Stimulated activated CD8-positive, alpha-beta memory T cell treated with anti-CD3 and anti-CD28 coated beads, Interleukin-7, amount 100 ng/mL, for 1 hour (primary cell): ENCODE results near the gene DNAJC10.
A peak's percentile ranks its signal among the peaks of the same experiment; 100 is the strongest.
"Not testable (repeated sequence)": the region's sequence is repeated elsewhere in the genome, so short reads cannot be mapped to it uniquely, and the experiment has no call there.

Experiments used
- DNase-seq, 2 donors: peaks; one replicate each; pipeline ENCODE4 v3.0.0-alpha.2; 2020; ENCODE audit warnings: low read depth in 2 of 2

Gene DNAJC10, protein sequence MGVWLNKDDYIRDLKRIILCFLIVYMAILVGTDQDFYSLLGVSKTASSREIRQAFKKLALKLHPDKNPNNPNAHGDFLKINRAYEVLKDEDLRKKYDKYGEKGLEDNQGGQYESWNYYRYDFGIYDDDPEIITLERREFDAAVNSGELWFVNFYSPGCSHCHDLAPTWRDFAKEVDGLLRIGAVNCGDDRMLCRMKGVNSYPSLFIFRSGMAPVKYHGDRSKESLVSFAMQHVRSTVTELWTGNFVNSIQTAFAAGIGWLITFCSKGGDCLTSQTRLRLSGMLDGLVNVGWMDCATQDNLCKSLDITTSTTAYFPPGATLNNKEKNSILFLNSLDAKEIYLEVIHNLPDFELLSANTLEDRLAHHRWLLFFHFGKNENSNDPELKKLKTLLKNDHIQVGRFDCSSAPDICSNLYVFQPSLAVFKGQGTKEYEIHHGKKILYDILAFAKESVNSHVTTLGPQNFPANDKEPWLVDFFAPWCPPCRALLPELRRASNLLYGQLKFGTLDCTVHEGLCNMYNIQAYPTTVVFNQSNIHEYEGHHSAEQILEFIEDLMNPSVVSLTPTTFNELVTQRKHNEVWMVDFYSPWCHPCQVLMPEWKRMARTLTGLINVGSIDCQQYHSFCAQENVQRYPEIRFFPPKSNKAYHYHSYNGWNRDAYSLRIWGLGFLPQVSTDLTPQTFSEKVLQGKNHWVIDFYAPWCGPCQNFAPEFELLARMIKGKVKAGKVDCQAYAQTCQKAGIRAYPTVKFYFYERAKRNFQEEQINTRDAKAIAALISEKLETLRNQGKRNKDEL

DNA sequence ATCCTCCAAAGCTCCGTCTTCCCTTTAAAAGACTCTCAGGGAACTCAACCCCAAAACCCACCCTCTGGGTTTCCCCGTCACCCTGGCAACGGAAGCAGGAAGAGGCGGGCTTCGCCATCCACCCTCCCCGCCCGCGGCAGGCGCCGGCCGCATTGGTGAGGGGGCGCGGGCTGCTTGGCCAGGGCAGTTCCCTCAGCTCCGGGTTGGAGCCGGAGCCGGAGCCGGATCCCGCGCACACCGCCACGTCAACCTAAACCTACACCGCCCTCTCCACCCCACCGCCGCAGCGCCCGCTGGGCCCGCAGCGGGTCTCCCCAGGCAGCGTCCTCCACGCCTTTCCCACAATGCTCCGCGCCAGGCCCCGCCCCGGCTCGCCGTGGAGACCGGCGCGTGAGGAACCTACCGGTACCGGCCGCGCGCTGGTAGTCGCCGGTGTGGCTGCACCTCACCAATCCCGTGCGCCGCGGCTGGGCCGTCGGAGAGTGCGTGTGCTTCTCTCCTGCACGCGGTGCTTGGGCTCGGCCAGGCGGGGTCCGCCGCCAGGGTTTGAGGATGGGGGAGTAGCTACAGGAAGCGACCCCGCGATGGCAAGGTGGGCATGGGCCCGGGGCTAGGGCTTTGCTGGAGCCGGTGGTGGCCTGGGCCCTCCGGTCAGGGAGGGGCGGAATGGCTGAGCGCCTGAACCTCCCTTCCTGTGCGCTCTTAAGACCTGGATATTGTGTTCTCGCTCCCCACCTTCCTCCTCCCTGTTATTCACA, at the start of gene DNAJC10:
DNAJC10 (plus strand) TSS at position 366 of the 758 bp plus-strand sequence. CDS start 1,830 bp downstream, outside the sequence.
- peak; percentile 69 to 71 for DNase-seq

DNA sequence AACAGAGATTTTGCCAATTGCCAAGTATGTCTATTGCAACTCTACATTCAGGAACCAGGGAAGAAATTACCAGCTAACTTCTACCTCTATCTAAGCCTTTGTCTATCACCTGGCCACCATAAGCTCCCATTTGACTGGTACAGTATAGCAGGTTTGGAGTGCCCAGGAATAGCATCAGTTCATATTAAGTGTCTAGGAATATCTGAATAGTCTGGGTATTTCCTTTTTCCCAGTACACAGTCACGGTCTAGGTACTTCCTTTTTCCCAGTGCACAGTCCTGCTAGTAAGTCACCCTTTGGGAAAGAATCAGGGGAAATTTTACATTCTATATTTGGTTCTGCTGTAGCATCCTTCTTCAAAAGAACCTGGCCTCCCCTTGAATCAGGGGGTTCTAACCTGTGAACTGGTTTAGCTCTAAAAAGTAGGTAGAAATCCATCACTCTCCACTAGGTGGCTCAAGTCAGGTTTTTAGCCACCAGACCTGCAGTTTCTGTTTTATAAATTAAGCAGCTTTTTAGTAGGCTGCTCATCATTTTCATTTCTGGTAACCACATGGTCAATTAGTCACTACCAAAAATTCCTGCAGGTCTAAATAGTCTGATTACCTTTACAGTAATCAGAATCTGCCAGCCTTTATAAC, 49.3 kb upstream of the DNAJC10 start:
- DNase-seq = no peak

DNA sequence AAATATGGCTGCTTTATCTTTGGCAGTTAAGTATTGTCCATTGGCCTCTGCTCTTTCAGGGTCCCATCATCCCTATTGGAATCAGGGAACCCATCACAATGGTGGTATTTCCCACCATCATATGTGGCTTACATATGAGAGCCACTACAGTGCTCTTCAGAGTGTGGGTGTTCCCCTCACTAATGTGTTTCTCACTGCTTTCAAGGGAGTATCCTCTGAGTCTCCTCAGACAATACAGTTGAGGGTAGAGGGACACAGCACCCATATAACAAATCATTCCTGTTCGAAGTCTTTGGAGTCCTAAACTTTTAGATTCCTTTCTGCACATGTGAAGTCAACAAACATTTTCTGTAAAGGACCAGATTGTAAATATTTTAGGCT, 48.8 kb upstream of the DNAJC10 start:
- no peak for DNase-seq

DNA sequence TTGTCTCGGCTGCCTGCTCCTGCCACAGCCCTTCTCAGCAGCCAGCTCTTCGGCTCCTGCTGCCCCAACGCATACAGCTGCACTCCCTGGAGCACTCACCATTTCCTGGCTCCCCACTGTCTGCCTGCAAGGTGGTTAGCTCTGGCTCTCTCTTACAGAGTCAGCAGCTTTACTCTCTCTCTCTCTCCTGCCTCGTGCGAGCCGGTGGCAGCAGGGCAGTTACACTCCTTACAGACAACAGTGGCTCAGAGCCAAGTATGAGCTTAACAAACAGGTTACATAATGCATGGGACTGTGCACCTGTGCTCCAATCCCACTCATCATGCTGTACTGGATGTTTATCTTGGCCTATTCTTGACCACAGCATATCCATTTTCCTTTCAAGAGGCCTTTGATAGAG, 47.4 kb upstream of the DNAJC10 start:
- no peak for DNase-seq

DNA sequence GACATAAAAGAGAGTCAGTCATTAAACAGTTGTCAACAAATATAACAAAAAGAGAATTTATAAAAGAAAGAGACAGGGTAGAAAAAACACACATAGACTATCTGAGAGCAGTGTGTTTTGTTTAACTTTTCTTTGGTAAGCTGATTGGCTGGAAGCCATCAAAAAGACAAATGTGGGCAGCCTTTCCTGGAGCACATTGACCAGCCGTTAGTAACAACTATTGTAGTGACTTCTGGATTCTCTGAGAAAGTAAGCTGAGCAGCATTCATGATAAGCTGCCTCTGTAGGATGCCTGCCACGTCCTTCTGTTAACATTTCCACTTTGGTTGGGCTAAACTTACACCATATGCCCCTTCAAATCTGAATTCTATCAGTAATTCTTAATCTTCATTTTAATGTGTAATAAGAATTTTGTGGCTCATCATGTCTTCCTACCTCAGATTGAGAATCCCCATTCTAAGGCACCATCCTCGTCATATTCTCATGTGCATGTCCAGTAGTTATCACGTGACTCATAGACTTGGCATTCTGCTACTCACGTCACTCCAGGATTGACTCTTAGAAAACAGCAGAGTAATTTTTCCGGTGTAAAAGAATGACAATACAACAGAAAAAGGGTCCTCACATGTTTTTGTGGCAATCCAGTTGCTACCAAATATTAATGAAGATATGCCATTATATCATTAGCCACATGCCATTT, 43.4 kb upstream of the DNAJC10 start:
- no peak for DNase-seq

DNA sequence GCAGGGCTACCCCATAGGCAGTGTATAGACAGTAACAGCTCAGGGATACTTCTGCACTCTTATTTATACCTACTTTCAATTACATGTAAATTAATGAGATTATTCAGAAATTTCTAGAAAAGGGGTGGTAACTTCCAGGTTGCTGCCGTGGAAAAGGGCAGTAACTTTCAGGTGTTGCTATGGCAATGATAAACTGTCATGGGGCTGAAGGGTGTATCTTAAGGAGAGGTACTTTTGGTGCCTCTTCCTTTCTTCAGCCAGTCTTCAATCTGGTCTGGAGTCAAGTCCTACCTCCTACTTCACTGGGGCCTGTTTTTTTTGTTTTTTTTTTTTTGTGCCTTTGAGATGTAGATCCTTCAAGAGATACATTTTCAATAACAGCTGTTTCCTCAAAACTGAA, 35.2 kb upstream of the DNAJC10 start:
- no peak for DNase-seq

DNA sequence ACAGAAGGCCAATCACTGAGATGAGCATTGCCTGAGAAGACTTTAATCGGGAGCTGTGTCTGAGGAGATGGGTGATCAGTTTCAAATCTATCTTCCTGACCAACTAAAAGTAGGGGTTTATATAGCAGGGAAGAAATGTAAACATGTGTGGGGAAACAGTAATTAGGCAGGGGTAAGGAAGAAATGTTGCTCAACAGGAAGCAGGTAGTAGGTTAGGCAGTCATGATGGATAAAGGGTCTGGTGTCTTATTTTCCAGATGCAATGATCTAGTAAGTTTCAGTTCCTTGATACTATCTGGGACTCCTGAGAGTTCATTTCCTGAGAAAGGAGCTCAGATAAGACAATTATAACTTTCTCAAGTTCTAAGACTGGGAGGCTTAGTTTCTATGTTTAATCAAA, 33.8 kb upstream of the DNAJC10 start:
- no peak for DNase-seq

DNA sequence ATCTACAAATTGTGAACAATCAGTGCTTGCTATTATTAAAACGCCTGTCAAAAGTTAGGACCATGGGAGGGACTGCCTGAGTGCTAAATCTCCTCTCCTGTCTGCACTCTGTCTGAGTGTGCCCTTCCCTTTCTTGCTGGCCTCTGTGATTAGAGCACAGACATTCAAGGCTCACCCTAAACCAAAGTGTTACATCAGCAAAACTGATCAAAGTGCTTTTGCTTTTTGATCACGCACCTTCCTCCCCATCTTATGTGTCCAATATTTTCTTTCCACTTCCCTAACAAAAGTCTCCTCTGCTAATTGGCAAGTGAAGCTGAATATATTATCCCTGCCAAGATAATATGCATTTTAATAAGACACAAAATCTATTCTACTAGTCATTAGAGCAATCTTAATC, 30.5 kb upstream of the DNAJC10 start:
- DNase-seq = no peak

DNA sequence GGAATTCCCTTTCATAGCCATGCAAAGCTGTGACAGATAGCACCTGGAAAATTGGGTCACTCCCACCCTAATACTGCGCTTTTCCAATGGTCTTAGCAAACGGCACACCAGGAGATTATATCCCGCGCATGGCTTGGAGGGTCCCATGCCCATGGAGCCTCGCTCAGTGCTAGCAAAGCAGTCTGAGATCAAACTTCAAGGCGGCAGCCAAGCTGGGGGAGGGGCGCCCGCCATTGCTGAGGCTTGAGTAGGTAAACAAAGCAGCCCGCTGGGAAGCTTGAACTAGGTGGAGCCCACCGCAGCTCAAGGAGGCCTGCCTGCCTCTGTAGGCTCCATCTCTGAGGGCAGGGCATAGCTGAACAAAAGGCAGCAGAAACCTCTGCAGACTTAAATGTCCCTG, 29.3 kb upstream of the DNAJC10 start:
- not testable (repeated sequence) for DNase-seq

DNA sequence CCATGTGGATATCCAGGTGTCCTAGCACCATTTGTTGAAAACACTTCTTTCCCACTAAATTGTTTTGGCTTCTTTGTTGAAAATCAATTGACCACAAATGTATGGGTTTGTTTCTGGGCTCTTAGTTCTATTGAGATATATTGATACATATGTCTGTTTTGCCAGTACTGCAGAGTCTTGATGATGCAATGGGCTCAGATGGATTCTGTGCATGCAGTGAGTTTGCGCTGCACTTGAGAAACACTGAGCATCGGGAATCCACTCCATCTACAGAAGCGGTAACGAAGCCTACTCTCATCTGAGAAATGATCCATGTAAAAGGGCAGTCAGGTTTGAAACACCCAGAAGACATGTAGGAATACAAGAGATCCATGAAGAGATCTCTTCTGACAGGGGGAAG, 21.9 kb upstream of the DNAJC10 start:
- no peak for DNase-seq

DNA sequence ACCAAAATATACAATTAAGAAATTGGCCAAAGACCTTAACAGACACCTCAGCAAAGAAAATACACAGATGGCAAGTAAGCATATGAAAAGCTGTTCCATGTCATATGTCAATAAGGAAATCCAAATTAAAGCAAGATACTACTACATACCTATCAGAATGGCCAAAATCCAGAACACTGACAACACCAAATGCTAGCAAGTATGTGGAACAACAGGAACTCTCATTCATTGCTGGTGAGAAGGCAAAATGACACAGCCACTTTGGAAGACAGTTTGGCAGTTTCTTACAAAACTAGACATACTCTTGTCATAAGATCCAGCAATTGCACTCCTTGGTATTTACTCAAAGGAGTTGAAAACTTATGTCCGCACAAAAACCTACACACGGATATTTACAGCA, 20.3 kb upstream of the DNAJC10 start:
- DNase-seq = no peak

DNA sequence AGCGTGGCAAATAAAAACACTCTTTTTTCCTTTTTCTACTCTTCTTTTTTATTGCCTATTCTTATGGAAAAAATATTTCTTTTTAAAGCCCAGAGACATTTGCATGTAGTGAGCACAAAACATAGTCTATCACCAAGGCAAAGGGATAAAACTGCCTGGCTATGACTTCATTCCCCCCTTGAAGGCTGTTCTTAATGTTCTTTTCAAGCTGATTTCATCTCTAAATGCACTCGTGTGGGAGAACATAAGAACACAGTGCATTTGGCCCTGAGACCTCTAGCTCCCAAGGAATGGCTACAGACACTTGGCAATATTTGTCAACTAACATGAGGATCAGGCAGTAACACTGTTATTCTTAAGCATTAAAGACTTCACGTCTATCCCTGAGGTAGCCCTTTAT, 17.4 kb upstream of the DNAJC10 start:
- no peak for DNase-seq

DNA sequence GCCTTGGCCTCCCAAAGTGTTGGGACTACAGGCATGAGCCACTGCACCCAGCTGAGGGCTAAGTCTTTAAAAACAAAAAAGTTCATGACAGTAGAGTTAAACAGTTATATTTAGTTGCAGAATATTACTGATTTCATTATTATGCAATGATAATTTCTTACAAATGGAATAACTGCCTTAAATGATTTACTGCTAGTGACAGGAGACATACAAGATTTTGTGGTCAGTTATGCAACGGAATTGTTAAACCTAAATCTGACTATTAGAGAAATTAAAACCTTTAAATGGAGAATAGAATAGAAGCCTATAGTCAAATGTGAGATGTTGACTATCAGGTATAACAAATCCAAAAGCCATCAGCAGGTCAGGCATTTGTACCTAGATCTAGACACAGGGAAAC, 10.3 kb upstream of the DNAJC10 start:
- DNase-seq = no peak

DNA sequence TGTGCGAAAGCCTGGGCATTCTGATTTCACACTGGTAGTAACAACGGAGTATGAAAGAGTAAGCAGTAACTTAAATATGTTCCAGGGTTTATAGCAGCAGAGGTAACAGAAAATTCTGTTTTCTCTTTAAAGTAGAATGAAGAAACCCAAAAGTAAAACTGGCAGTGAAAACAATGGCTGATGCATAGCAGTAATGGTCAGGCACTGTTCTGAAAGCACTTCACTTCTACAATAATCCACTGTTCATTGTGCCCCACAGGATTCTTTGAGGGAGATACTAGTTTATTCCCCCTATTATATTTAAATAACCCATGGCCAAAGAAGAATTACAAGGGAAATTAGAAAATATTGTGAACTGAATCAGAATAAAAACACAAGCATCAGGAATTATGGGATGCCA, 9.3 kb upstream of the DNAJC10 start:
- DNase-seq = no peak

DNA sequence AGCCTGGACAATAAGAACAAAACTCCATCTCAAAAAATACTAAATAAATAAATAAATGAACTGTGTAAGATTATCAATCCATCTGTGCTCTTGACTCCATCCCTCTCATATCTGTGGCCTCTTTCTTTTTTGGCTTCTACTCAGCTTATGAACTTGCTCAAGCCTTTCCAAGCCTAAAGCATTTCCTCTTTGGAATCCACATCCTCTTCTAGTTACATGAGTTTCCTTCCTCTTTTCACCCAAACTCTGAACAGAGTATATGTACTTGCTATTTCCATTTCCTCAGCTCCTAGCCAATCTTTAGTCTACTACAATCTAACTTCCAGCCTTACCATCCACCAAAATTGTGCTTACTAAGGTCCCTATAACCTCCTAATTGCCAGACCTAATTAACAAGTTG, 2.5 kb upstream of the DNAJC10 start:
- DNase-seq = no peak

DNA sequence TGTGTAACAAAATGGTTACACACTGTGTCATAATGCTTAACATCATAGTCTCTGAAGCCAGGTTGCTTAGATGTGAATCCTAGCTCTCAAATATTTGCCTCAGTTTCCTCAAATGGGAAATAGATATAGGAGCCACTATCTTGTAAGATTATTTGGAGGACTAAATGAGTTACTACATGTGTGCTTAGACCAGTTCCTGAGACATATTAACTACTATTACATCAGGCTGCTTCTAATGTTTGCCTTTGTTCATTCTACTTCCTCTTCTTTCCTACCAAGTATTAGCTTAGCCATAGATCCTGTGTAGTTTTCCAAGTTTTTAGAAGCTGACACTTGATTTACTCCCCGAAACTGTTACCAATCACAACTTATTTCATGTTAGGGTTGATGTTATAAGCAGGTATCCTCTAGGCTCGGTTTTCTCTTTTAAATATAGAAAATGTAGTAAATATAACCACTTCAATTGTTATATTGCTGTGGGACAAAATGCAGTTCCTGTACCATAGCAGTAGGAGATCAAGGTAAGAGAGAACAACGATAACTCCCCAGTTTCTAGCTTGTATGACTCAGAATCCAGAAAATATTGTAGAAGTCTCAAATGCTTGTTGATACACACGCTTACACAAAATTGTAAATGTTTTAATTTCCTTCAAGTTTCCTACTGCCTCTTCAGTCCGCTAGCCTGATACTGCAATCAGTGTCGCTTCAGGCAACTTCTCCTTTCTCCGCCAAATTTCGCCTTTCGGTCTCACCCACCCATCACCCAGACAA, 751 bp upstream of the DNAJC10 start:
- no peak for DNase-seq

DNA sequence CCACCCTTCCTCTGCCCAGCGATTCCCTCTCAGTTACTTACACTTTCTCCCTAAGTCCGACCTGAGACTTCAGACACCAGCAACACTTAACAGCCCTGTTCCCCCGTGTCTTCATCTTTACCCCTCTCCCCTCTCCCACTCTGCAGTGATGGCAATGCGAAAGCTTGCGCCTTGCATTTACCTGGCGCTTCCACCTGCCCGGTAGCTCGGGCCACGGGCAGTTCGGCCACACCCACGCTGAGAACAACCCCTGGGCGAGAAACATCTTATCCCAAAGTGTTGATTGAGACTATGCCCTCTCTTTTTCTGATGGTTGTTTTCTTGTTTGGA, 558 bp downstream of the DNAJC10 start:
- DNase-seq = no peak

DNA sequence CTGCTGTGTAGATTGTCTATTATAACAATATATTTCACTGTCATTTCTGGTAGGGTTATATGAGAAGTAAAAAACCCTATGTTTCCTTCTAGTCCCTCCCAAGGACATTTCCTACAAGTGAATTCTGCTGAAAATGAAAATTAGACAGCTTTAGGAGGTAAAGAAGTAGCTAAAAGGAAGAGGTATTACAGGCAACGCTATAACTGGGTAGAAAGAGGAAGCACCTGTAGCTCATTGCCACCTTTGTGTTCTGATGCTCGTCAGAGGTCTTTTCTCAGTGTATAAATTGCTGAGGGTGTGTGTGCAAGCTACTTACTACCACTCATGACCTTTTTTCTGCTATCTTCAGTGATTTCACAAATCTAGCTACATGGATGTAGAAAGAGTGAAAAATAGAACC, 1.4 kb downstream of the DNAJC10 start:
- DNase-seq = no peak

DNA sequence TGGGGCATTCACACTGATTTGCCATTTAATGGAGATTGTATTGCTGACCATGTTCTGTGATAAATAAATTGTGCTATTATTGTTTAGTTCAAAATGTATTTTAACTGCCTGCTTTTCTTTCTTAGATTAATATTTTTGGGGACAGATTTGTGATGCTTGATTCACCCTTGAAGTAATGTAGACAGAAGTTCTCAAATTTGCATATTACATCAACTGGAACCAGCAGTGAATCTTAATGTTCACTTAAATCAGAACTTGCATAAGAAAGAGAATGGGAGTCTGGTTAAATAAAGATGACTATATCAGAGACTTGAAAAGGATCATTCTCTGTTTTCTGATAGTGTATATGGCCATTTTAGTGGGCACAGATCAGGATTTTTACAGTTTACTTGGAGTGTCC, 1.8 kb downstream of the DNAJC10 start:
- DNase-seq = no peak

DNA sequence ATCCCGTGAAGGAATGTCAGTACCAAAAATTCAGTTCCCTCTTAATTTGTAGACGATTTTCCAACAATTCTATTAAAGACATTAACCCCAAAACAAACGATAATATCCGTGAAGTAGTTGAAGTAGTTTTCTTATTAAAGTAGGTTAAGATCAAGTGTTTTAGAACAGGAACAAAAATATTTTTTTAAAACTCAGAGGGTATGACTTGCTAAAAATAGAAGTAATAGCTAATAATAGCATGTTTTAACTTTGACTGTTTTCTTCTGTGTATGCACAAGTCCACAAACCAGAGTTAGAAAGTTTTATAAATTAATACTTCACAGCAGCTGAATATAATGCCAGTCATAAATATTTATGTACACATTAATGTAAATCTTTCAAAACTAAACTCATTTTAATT, 2.4 kb downstream of the DNAJC10 start:
- DNase-seq = no peak

DNA sequence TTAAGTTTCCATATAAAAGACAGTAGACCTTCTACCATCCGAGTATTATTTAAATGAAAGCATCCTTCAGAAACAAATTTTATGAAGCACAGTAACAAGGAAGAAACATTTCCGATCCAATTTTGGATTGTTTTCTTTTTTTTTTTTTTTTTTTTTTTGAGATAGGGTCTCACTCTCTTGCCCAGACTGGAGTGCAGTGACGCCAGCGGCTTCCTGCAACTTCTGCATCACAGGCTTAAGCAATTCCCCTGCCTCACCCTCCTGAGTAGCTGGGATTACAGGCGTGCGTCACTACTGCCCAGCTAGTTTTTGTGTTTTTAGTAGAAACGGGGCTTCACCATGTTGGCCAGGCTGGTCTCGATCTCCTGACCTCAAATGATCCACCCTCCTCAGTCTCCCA, 3.1 kb downstream of the DNAJC10 start:
- not testable (repeated sequence) for DNase-seq
